NB4 (cell line): Measurements from ENCODE around the gene SLC34A1.

ENCODE experiments used
- MAX ChIP-seq: IDR thresholded peaks from 2 replicates; pipeline ENCODE4 v1.6.1; 2011; ENCODE audit warnings: low read depth, low read length
- POLR2A ChIP-seq: IDR thresholded peaks from 2 replicates; pipeline ENCODE4 v1.6.1; 2011; ENCODE audit warnings: mild to moderate bottlenecking; ENCODE audit not compliant: insufficient read length; ENCODE audit errors: extremely low read depth
- TF ChIP-seq, protein P1 (sequence below): IDR thresholded peaks from one replicate; pipeline ENCODE4 v1.5.1; 2012; ENCODE audit warnings: low read depth, low read length

DNA sequence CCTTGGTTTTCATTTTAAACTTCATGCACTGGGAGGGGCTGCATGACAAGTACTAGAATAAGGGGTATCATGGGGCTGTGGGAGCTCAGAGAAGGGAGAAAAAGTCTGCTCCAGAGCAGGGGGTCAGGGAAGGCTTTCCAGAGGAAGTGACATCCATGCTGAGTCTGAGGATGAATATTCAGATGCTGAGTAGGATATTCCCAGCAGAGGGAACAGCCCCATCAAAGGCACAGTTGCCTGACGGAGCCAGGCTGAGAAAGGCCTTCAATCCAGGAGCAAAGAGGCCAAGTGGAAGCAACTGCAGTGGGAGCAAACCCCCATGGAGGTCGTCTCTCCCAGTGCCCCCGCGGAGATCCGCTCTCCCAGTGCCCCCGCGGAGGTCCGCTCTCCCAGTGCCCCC lies 11.8 kb downstream of the SLC34A1 start:
- TF ChIP-seq, protein P1, sequence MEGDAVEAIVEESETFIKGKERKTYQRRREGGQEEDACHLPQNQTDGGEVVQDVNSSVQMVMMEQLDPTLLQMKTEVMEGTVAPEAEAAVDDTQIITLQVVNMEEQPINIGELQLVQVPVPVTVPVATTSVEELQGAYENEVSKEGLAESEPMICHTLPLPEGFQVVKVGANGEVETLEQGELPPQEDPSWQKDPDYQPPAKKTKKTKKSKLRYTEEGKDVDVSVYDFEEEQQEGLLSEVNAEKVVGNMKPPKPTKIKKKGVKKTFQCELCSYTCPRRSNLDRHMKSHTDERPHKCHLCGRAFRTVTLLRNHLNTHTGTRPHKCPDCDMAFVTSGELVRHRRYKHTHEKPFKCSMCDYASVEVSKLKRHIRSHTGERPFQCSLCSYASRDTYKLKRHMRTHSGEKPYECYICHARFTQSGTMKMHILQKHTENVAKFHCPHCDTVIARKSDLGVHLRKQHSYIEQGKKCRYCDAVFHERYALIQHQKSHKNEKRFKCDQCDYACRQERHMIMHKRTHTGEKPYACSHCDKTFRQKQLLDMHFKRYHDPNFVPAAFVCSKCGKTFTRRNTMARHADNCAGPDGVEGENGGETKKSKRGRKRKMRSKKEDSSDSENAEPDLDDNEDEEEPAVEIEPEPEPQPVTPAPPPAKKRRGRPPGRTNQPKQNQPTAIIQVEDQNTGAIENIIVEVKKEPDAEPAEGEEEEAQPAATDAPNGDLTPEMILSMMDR = no peak
- no peak for TF ChIP-seq POLR2A
- no peak for TF ChIP-seq MAX
